OCI-LY1 (cell line): Measurements from ENCODE around the gene PARP15.

Experiments
- H2AFZ ChIP-seq: fragments of 200-600 bp; sonication (generic), shearing (Covaris generic); 2 replicates; pipeline ENCODE4 v1.6.0; 2014; ENCODE audit warnings: antibody characterized with exemption, mild to moderate bottlenecking, low read length
- H3F3A ChIP-seq: fragments of 200-600 bp; sonication (generic), shearing (Covaris generic); 2 replicates; pipeline ENCODE4 v1.6.0; 2014; ENCODE audit warnings: mild to moderate bottlenecking, antibody characterized with exemption, low read length, moderate library complexity; ENCODE audit not compliant: insufficient read depth
- H3K27ac ChIP-seq: fragments of 200-600 bp; sonication (generic); 2 replicates; pipeline ENCODE4 v1.5.1; 2014; ENCODE audit warnings: low read length, mixed run types, mild to moderate bottlenecking, low read depth; ENCODE audit not compliant: poor library complexity, severe bottlenecking
- H3K27me3 ChIP-seq: fragments of 200-600 bp; sonication (generic); 2 replicates; pipeline ENCODE4 v1.6.0; 2014; ENCODE audit warnings: antibody characterized with exemption, mild to moderate bottlenecking, low read length, moderate library complexity; ENCODE audit not compliant: insufficient read depth
- H3K36me3 ChIP-seq: fragments of 200-600 bp; sonication (generic); 2 replicates; pipeline ENCODE4 v1.6.1; 2014; ENCODE audit warnings: mild to moderate bottlenecking, antibody characterized with exemption, low read length, moderate library complexity, mixed read lengths; ENCODE audit not compliant: insufficient read depth
- H3K4me1 ChIP-seq: fragments of 200-600 bp; sonication (generic); 2 replicates; pipeline ENCODE4 v1.5.1; 2014; ENCODE audit warnings: mild to moderate bottlenecking, low read length, moderate library complexity; ENCODE audit not compliant: insufficient read depth, severe bottlenecking
- H3K4me2 ChIP-seq: fragments of 200-600 bp; sonication (generic), shearing (Covaris generic); 2 replicates; pipeline ENCODE4 v1.6.1; 2014; ENCODE audit warnings: low read length
- H3K4me3 ChIP-seq: fragments of 200-600 bp; sonication (generic); 2 replicates; pipeline ENCODE4 v1.5.1; 2014; ENCODE audit warnings: low read length, low read depth, mild to moderate bottlenecking, mixed read lengths; ENCODE audit not compliant: poor library complexity, severe bottlenecking
- H3K79me2 ChIP-seq: fragments of 200-600 bp; shearing (Covaris generic); 2 replicates; pipeline ENCODE4 v1.6.1; 2016; ENCODE audit warnings: mixed run types, low read length, mixed read lengths; ENCODE audit not compliant: insufficient read depth
- H3K9ac ChIP-seq: fragments of 200-600 bp; sonication (generic), shearing (Covaris generic); 2 replicates; pipeline ENCODE4 v1.6.1; 2014; ENCODE audit warnings: mild to moderate bottlenecking, low read length, mixed read lengths
- H3K9me2 ChIP-seq: fragments of 200-600 bp; sonication (generic), shearing (Covaris generic); 2 replicates; pipeline ENCODE4 v1.6.1; 2014; ENCODE audit warnings: low read depth, mild to moderate bottlenecking, low read length, mixed read lengths
- H3K9me3 ChIP-seq: fragments of 200-600 bp; shearing (Covaris generic); 2 replicates; pipeline ENCODE4 v1.6.1; 2014; ENCODE audit warnings: low read length, mixed read lengths
- H4K20me1 ChIP-seq: fragments of 200-600 bp; sonication (generic), shearing (Covaris generic); 2 replicates; pipeline ENCODE4 v1.6.0; 2016; ENCODE audit warnings: mild to moderate bottlenecking, low read length; ENCODE audit not compliant: insufficient read depth
- CTCF ChIP-seq: fragments of 200-600 bp; sonication (generic), shearing (Covaris generic); IDR thresholded peaks from 2 replicates; pipeline ENCODE4 v1.5.1; 2017; ENCODE audit warnings: mild to moderate bottlenecking, antibody characterized with exemption, low read length, moderate library complexity, mixed read lengths
- EZH2 ChIP-seq: fragments of 200-600 bp; sonication (generic), shearing (Covaris generic); IDR thresholded peaks from 2 replicates; pipeline ENCODE4 v1.8.0; 2017; ENCODE audit warnings: borderline replicate concordance, mixed run types, mild to moderate bottlenecking, antibody characterized with exemption, low read length, moderate library complexity, mixed read lengths

The PARP15 gene

GRCh38 chr3:122533931-122534334, 43.5 kb upstream of the PARP15 start:
- Histone ChIP-seq H3K9me3 (no peaks in the 10 kb centered on the region), H3K4me1 (no peaks in the 10 kb centered on the region), H3K27me3 (no peaks in the 10 kb centered on the region), H3K9ac (no peak overlapping the region), H3K36me3 (no peaks in the 10 kb centered on the region), H3K9me2 (no peaks in the 10 kb centered on the region), H3K4me2 (no peak overlapping the region), H4K20me1 (no peaks in the 10 kb centered on the region), H2AFZ (no peak overlapping the region), H3K79me2 (no peaks in the 10 kb centered on the region), H3K27ac (no peak overlapping the region), H3K4me3 (no peak overlapping the region), H3F3A (no peaks in the 10 kb centered on the region)
- TF ChIP-seq CTCF = no peak
- no peak for TF ChIP-seq EZH2

GRCh38 chr3:122535964-122536631, 41.4 kb upstream of the PARP15 start:
- TF ChIP-seq CTCF = no peak
- no peak for TF ChIP-seq EZH2
- Histone ChIP-seq H3F3A (no peaks in the 10 kb centered on the region), H3K9me3 (no peaks in the 10 kb centered on the region), H3K27me3 (no peaks in the 10 kb centered on the region), H3K36me3 (no peaks in the 10 kb centered on the region), H3K79me2 (no peaks in the 10 kb centered on the region), H4K20me1 (no peaks in the 10 kb centered on the region), H3K9ac (no peak overlapping the region), H3K9me2 (no peaks in the 10 kb centered on the region), H3K4me3 (no peak overlapping the region), H3K27ac (no peak overlapping the region), H3K4me1 (no peaks in the 10 kb centered on the region), H2AFZ (no peak overlapping the region), H3K4me2 (no peak overlapping the region)

- Histone ChIP-seq H3K4me3 (no peak overlapping the region), H3K4me2 (no peak overlapping the region), H3K4me1 (no peaks in the 10 kb centered on the region), H3K9ac (no peak overlapping the region), H4K20me1 (no peaks in the 10 kb centered on the region), H3K27ac (no peak overlapping the region), H3F3A (no peaks in the 10 kb centered on the region), H3K9me2 (no peaks in the 10 kb centered on the region), H3K36me3 (no peaks in the 10 kb centered on the region), H3K79me2 (no peaks in the 10 kb centered on the region), H3K27me3 (no peaks in the 10 kb centered on the region), H2AFZ (no peak overlapping the region), H3K9me3 (no peaks in the 10 kb centered on the region)
- TF ChIP-seq CTCF = no peak
- no peak for TF ChIP-seq EZH2
Measured at GRCh38 chr3:122536632-122537001, 40.8 kb upstream of the PARP15 start.
